ENCODE data around the gene POLR3E. TPM values are rescaled to one million over a fixed set of nuclear protein-coding genes. Genes with fewer than 3 reads are reported as not detected.

POLR3E gene
- total RNA-seq, result 33.9 and 50.8 TPM in 2 replicates

- peak; percentile 85 for DNase-seq (ENCODE audit: low read depth)
These were observed at the start of gene POLR3E for GRCh38 chr16:22297114-22297870. POLR3E (plus strand) TSS chr16:22297409; CDS start chr16:22302969, 5,560 bp downstream.

GRCh38 chr16:22250522-22250921 lies 46.7 kb upstream of the POLR3E start:
- no peak for DNase-seq (ENCODE audit: low read depth)

DNA sequence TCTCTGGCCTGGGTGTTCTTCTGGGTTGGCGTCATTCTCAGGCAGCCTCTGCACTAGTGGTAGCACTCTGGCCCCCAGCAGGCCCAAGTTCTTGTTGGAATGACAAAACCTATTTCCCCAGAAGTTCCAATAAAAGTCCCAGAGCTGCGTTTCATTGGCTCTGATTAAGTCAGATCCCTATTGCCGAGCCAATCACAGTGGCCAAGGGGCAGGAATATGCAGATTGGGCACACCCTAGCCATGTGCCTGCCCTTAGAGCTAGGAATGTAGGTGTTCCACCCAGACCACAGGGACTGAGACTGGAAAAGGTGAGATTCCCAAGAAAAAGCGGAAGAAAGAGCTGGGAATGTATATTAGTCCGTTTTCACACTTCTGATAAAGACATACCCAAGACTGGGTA lies 44.9 kb upstream of the POLR3E start:
- DNase-seq (ENCODE audit: low read depth), result no peak

DNA sequence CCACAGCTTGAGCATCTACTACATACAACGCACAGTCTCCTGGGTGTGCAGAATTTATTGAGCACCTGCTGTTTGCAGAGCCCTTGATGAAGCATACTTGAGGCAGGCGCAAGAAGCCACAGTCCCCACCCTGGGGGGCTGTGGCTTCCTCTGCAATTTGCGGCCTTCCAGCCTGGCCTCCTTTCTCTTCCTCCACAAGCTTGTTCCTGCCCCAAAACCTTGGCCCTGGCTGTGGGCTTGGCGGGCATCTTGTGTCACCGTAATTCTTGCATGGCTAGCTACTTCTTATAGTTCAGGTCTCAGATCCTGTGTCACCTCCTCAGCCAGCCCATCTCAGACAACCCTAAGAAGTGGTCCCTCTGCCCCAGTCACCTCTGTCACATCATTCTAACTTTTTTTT lies 43.9 kb upstream of the POLR3E start:
- DNase-seq (ENCODE audit: low read depth), result no peak

DNA sequence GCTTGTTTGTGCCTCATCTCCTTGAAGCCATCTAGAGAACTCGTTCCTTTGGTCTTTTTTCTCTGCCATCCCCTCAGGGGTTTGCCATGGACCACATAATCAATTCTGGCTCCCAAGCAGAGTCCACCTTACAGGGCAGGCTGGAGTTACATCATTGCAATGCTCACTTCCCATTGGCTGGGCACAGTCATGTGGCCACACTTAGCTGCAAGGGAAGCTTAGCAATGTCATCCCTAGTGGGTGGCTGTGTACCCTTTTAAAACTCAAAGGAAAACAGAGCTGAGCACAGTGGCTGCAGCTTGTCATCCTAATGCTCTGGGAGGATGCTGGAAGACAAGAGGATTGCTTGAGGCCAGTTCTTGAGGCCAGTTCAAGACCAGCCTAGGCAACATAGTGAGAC lies 41.9 kb upstream of the POLR3E start:
- no peak for DNase-seq (ENCODE audit: low read depth)

- no peak for DNase-seq (ENCODE audit: low read depth)
These were observed 39.8 kb upstream of the POLR3E start for GRCh38 chr16:22257440-22257839.

DNA sequence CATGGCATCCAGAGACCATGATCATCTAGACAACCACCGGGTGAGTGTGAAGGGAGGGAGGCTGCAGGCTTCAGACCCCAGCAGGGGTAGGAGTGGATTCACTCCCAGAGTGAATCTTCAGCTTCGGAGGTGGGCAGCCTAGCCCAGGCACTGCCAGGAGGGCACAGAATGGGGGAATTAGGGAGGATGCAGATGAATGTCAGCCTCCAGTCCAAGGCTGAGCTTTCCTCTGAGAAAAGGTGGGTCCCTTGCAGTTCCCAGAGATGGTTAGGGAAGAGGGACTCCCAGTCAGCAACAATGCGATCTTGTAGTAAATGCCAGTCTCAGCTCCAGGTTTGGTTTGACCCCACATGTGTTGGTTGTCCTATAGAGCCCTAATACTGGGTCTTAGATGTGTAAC lies 36.7 kb upstream of the POLR3E start:
- no peak for DNase-seq (ENCODE audit: low read depth)

- no peak for DNase-seq (ENCODE audit: low read depth)
These were observed 34.7 kb upstream of the POLR3E start for GRCh38 chr16:22262460-22262859.

- DNase-seq (ENCODE audit: low read depth), result no peak
These were observed 32.4 kb upstream of the POLR3E start for GRCh38 chr16:22264786-22265185.

- no peak for DNase-seq (ENCODE audit: low read depth)
These were observed 31.9 kb upstream of the POLR3E start for GRCh38 chr16:22265351-22265750.

DNA sequence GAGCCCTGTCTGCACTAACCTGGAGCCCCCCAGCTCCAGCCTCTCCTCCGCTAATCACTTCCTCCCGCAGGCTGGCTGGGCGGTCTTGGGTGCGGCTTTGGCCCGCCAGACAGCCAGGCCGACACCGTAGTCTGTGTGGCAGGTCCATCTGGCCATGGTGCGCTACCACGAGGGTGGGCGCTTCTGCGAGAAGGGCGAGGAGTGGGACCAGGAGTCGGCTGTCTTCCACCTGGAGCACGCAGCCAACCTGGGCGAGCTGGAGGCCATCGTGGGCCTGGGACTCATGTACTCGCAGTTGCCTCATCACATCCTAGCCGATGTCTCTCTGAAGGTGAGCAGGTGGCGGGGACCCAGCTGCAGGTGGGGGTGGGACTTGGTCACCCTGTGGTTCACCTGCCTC lies 30.7 kb upstream of the POLR3E start:
- no peak for DNase-seq (ENCODE audit: low read depth)

GRCh38 chr16:22267764-22268163 lies 29.4 kb upstream of the POLR3E start:
- DNase-seq (ENCODE audit: low read depth), result no peak

DNA sequence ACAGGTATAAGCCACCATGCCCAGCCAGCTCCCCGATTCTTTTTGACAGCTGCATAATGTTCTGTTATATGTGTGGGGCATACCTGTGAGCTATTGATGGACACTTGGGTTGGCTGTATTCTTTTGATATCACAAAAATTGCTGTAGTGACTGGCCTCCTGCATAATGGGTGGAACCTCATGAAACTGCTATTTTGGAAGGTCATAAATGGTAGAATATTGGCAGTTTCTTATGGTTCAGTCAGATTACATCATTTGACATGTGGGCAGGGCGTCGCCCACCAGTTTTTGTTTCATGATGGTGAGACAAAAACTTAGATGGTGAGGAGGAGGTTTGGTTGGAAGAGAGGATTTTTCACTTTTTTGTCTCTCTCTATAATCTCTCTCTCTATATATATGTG lies 26.7 kb upstream of the POLR3E start:
- DNase-seq (ENCODE audit: low read depth), result no peak

GRCh38 chr16:22272870-22273650 lies 24.1 kb upstream of the POLR3E start:
- no peak for DNase-seq (ENCODE audit: low read depth)

- DNase-seq (ENCODE audit: low read depth), result no peak
These were observed 22.3 kb upstream of the POLR3E start for GRCh38 chr16:22274916-22275315.

DNA sequence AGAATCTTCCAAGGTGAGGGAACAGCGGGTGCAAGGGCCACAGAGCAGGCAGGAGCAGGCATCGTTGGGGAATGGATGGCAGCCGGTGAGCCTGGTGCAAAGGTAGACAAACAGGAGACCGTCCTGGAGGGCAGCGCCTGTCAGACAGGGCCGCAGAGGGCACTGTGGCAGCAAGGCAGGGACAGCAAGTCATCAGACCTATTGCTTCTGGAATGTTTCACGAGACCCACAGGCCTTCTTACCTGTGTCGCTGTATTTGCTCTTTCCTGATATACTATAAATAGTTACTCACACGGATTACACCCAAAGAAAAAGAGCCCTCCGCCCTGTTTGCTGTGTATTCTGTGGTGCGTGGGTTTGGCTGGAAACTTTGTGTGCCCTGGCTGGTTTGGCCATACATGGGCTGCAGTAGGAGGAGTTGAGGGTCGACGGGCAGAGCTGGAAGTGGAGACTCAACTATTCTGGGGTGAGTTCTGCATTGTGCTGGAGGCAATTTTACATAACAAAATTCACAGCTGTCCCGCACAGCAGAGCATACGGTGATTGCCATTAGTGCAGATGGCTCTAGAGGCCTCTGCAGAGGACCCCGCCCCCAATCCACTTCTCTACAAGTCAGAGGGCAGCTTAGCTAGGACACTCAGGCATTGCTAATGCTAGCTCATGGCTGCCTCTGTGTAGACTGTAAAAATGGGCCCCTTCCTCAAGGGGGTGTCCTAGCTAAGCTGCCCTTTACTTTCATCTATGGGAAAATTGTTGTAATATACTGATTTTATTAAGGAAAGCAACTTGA lies 18.6 kb upstream of the POLR3E start:
- DNase-seq (ENCODE audit: low read depth), result no peak

DNA sequence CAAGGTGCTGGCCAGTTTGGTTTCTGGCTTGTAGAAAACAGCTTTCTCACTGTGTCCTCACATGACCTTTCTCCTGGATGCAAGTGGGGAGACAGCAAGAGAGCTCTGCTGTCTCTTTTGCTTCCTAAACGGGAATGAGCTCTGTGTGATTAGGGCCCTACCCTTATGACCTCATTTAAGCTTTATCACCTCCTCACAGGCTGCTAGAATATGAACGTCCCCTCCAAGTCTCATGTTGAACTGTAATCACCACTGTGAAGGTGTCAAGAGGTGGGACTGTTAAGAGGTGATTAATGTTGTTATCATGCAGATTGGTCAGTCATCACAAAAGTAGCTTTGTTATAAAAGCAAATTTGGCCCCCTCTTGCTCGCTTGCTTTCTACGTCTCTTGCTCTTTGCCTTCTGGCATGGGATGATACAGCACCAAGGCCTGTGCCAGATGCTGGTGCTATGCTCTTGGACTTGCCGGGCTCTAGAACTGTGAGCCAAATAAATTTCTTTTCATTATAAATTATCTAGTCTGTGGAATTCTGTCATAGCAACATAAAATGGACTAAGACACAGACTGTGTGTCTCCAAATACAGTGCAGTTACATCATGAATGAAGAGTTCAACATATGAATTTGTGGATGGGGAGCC lies 14.8 kb upstream of the POLR3E start:
- DNase-seq (ENCODE audit: low read depth), result no peak

GRCh38 chr16:22284637-22285036 lies 12.6 kb upstream of the POLR3E start:
- DNase-seq (ENCODE audit: low read depth), result peak; percentile 42

GRCh38 chr16:22285080-22285479 lies 12.1 kb upstream of the POLR3E start:
- DNase-seq (ENCODE audit: low read depth), result no peak

DNA sequence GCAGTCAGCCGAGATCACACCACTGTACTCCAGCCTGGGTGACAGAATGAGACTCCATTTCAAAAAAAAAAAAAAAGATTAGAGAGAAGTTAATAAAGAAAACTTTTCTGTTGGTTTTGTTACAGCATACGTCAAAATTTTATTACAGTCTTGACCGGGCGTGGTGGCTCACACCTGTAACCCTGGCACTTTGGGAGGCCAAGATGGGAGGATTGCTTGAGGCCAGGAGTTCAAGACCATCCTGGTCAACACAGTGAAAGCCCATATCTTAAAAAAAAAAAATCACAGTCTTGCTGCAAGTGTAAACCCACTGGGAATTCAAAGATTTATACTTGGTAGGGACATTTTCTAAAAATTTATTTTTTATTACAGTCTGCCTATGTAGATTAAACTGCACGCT lies 6.2 kb upstream of the POLR3E start:
- DNase-seq (ENCODE audit: low read depth), result no peak

DNA sequence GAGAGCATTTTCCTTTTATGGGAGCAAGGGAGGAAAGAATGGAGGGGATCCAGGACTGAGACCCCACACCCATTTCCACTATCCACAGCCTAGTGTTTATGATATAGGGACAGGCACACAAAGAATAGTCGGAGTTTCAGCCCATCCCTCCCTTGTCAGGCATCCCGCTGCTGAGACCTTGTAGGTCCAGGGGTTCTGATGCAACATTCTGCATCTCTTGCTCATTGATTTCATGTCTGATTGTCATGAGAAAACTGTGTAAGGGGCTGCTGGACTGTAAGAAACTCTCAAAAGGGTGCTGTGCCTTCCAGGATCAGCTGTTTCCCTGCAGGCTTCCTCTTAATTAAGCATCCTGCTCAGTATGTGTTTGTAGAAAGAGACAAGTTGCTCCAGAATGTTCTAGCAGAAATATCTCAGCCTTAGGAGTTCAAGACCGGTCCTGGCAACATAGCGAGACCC lies 5.3 kb upstream of the POLR3E start:
- no peak for DNase-seq (ENCODE audit: low read depth)

- no peak for DNase-seq (ENCODE audit: low read depth)
These were observed 4.9 kb upstream of the POLR3E start for GRCh38 chr16:22292320-22292719.
